ENCODE data around the gene MOB3A.

Gene MOB3A

DNA sequence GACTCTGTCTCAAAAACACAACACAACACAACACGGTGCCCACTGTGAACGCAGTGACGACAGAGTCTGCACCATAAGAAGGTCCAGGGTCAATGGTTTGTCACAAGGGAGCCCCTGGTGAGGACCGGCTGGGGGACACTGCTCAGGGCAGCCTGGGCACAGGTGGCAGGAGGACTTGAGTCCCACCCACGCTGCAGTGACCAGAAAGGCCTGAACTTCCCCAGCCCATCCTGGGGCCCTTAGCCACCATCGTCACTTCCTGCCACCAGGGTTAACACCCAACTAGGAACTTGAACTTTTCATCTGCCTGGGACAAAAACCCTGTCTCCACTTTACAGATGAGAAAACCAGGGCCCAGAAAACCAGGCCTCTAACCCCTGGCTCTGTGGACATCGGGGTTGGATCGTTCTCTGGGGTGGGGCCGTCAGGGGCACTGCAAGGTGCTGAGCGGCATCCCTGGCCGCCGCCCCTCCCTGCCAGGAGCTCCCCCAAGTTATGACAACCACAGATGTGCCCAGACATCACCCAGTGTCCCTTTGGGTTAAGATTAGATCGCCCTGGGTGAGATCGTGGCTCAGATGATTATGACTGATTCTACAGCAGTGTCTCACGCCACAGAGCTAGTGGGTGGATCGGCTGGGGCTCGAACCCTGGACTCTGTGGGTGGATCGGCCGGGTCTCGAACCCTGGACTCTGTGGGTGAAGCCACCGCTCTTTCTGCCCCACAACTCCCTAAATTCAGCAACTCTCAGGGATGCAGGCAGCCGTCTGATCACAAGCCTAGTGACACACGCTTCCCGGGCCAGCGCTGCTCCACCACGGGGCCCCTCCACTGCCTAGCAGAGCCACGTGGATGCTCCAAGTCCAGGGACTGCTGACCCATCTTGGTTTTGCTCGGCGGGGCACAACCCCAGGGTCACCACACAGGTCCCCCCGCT lies 14.0 kb downstream of the MOB3A start:
- peak; percentile 73 for DNase-seq

DNA sequence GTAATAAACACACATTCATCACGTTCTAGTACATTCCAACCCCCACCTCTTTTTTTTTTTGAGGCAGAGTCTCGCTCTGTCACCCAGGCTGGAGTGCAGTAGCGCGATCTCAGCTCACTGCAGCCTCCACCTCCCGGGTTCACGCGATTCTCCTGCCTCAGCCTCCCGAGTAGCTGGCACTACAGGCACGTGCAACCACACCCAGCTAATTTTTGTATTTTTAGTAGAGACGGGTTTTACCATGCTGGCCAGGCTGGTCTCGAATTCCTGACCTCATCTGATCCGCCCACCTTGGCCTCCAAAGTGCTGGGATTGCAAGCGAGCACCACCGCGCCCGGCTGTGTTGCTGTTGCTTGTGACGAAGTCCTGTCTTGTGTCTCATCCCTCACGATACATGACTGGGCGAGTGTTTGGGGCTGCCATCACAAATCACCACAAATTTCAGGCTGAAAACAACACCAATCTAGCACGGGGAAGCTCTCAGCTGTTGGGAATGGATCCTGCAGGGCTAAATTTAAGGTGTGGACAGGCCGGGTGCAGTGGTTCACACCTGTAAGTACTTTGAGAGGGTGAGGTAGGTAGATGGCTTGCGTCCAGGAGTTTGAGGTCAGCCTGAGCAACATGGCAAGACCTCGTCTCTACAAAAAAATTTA lies 15.7 kb downstream of the MOB3A start:
- DNase-seq, result no peak

DNA sequence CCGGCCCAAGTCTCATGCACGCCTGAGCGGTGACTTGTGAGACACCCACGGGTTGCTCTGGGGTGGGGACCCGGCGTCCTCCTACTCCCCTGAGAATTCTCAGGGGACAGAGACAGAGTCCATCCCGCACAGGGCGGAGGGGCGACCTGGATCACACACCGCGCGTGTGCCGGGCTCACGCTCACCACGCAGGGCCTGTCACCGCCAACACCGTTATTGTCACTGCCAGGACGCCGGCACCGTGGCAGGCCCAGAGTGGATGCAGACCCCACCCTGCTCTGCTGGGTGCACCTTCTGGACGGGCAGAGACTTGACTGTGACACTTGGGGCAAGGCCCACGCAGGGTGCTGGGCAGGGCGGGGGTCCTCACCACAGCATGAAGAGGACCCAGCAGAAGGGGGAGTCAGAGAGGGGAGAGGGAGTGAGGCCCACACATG lies 16.2 kb downstream of the MOB3A start:
- no peak for DNase-seq

DNA sequence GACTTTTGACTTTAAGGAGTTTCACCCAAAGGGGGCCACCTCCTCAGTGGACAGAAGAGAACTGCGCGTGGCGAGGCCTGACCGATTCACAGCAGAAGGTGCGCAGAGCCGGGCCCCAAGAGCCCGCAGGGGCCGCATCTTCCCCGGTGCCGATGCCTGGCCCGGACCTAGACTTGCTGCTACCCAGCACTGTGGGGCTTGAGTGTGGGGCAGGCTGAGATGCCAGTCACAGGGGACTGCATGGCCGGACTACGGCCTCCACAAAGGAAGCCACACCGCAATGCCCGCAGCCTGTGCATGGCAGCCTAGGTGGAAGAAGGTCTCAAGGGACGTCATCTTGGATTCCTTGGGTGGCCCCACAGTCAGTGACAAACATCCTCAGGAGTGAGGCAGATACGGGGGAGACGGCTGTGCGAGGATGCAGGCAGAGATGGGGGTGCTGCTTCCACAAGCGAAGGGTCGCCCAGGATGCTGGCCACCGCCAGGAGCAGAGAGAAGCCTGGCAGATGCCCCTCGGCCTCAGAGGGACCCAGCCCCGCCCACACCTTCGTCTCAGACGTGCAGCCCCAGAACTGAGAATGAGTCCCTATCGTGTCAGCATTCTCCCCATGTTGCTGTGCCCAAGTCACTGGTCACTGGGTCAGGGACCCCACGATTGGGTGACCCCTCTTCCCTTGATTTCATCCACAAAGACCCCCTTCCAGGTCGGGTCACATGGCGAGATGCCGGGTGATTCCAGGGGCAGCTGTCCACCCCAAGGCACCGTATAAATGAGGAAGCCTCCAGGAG lies 16.9 kb downstream of the MOB3A start:
- DNase-seq, result no peak

DNA sequence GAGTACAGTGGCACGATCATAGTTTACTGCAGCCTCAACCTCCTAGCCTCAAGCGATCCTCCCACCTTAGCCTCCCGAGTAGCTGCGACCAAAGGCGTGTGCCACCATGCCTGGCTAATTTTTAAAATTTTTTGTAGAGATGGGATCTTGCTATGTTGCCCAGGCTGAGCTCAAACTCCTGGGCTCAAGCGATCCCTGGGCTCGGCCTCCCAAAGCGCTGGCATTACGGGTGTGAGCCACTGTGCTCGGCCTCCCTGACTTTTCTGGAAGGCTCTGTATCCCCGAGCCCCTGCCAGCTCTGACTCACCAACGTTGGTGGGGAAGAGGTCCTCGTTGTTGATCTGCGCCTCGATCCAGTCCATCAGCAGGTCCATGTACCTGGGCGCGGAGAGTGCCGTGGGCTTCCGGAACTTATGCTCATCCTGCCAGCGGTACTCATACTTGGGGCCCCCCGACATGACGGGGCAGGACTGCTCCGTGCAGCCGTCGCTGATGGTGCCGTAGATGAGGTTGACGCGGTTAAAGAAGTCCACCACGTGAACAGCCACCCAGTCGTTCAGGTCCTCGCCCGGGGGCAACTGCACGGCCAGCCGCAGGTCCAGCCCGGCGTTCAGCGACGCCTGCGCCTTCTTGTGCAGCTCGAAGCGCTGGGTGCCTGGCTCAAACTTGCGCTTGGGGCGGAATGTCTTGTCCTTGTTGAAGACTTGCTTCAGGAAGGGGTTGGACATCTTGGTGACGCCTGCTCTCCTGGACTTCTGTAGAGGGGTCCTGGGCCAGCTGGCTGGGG lies 18.1 kb downstream of the MOB3A start:
- no peak for DNase-seq

DNA sequence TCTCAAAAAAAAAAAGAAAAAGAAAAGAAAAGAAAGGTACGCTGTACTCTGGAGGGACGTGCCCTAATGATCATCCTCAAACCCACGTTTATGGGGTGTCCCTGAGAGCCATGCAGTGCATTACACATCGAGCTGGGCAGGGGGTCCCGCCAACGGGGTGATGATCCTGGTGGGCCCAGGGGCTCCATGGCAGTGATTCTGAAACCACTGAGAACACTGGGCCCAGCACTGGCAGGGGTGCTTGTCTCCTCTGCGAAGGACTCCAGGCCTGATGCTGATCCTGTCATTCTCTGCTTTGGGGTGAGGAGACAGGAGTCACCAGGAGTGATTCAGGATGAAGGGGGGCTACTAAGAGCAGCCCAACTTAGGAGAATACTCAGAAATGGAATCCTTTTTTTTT lies 18.7 kb downstream of the MOB3A start:
- DNase-seq, result no peak

DNA sequence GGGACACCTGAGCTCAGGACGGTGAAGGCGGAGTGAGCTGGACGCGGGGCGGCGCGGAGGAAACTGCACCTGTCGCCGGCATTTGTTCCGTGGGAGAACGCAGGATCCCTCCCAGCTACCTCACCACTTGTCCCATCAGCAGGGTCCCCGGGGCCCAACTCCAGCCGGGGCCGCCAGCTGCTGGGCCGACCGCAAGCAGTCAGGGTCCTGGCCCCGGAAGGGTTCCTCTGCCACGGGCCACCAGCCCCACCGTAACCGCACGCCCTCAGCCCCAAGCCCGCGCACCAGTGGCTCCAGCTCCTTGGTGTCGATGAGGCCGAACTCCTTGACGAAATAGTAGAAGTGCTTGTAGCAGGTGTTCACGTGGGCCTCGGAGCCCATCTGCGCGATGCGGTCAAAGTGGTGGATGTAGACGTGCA lies 19.6 kb downstream of the MOB3A start:
- no peak for DNase-seq

DNA sequence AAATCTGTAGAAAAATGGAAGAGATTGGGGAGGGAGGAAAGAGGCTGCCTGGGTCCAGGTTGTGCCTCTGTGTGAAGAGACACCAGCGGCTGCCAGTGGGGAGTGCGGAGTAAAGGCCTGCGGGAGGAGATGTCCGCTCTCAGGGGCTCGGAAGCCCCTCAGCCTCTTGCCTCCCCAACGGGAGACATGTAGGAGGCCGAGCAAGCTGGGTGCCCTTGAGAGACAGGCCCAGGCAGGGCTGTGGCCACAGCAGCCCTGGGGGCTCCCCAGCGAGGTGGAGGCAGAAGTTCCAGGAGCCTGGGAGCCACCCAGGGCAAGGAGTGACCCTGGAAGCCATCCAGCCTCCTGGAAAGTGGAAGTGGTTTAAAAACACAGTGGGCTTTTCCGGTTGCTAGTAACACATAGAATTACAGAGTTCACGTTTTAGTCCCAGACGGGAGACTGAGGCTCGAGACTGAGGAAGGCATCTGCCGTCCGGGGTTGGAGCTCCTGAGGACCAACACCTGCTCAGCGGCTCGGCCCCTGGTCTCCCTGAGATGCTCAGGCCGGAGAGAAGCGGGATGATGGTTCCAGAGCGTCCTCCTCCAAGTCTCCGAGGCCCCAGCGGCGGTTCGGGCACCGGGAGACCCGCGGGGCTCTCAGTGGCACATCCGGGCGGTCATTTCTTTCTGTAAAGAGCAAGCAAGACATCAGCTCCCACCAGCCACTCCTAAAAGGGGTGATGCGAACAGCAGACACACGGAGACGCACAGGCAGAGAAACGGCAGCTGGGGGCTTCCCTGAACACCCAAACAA lies 23.2 kb downstream of the MOB3A start:
- no peak for DNase-seq

DNA sequence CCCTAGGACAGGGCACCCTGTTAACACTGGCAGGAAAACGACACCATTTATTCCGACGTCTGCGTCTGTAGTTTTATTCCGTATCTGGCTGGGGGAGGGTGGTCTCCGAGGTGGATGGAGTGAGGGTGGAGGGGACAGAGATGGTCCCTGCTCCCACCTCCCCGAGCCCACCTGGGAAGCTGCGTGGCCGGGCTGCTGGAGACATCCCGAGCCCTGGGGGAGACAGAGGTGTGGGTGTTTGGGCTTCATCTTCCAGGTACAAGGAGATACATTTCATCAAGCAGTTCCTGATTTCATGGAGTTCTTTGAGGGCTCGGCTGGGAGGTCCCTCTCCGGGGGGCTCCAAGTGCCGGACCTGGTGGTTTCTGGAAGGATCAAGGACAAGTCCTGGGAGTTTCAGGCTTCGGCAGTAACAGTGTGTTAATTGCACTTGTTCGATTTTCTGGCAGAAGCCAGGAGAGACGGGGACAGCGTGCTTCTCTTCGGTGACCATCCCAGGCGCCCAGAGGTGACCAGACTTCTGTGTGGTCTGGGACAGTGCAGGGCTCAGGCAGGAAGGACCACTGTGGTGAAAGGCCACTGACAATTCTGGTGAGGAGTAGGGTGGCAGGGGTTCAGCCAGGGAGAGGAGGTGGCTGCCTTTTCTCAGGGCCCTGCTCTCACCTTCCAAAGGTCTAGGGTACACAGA lies 25.0 kb downstream of the MOB3A start:
- no peak for DNase-seq

DNA sequence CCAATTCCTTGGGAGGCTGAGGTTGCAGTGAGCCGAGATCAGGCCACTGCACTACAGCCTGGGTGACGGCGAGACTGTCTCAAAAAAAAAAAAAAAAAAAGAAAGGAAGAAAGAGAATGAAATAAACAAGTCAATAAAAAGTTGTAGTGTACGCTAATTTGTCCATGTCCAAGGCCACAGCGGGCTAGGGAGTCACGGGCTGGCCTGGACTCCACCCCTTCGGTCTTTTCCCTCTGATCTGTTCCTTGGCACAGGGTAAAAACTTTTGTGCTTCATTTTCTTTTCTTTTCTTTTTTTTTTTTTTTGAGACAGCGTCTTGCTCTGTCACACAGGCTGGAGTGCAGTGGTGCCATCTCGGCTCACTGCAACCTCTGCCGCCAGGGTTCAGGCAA lies 25.7 kb downstream of the MOB3A start:
- DNase-seq, result no peak

DNA sequence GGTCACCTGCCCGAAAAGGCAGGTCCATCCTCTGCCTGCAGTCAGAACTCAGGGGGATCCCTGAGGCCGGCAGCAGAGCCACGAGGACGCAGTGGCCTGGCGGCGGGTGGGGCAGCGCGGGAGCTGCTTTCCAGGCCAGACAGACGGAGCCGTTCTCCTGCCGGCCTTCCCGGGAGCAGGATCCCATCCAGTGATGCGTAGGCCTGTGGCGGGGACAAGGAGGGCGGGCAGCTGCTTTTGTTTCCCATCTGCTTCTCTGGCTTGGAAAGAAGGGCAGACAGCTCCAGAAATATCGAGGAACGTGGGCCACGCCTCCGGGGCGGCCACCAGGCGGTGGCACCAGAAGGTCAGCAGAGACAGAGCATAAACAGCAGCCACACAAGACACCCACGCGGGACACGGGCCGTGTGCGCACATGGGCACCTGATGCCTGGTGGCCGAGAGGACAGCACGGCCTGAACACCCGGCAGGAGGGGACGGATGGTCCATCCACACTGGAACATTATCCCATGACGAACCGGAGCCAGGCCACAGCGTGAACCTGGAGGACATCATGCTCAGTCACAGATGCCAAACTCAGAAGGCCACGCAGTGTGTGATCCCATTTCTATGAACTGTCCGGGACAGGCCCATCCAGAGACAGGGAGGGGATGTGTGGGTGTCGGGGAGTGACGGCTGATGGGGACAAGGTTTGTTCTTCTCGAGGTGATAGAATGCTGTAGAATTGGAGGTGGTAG lies 31.2 kb downstream of the MOB3A start:
- DNase-seq, result no peak

DNA sequence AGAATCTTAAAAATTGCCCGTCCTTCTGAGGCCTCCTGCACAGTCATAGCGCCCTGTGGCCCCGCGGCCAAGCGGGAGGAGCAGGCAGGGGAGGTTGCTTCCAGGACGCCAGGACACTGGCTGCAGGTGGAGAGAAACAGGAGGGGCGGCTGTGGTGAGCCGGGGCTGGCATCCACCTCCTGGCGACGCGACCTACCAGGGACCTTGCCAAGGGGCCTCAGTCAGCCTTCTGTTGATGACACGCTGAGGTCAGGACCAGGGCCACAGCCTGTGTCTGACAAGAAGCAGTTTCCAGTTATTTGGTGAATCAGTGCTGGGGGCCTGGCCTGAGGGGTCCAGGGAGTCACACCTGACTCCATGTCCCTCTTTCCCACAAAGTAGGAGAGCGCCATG lies 31.7 kb downstream of the MOB3A start:
- DNase-seq, result no peak

DNA sequence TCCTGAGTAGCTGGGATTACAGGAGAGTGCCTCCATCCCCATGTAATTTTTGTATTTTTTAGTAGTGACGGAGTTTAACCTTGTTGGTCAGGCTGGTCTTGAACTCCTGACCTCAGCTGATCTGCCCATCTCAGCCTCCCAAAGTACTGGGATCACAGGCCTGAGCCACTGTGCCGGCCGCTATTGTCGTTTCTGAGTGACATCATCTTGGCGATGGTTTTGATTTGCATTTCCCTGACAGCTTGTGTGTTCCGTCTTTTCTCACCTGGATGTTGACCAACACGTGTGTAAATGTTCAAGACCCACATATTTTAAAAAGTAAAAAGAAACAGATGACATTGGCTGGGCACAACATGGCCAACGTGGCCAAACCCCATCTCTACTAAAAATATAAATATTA lies 32.3 kb downstream of the MOB3A start:
- DNase-seq, result no peak

DNA sequence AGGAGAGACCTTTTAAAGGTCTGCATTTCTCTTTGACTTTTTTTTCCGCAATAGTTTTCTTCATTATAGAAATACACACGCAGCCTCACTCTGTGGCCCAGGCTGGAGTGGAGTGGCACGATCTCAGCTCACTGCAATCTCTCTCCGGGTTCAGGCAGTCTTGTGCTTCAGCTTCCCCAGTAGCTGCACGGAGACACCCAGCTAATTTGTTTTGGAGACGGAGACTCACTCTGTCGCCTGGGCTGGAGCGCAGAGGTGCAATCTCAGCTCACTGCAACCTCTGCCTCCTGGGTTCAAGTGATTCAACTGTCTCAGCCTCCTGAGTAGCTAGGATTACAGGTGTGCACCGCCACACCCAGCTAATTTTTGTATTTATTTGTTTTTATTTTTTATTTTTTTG lies 33.4 kb downstream of the MOB3A start:
- no peak for DNase-seq

DNA sequence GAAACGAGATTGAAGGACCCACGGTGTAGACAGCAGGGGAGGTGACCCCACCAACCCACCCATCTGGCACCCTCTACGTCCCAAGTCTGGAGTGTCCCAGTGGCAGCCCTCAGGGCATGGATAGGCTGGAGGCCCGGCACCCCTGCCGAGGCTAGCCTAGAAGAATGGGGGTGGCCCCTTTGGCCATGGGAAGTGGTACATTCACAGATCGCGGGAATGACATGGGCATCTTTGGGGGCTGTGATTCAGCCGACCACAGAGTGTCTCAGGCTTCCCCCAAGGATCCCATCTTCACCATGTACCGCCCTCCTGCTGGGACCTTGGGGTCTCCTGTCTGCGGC lies 33.8 kb downstream of the MOB3A start:
- no peak for DNase-seq

DNA sequence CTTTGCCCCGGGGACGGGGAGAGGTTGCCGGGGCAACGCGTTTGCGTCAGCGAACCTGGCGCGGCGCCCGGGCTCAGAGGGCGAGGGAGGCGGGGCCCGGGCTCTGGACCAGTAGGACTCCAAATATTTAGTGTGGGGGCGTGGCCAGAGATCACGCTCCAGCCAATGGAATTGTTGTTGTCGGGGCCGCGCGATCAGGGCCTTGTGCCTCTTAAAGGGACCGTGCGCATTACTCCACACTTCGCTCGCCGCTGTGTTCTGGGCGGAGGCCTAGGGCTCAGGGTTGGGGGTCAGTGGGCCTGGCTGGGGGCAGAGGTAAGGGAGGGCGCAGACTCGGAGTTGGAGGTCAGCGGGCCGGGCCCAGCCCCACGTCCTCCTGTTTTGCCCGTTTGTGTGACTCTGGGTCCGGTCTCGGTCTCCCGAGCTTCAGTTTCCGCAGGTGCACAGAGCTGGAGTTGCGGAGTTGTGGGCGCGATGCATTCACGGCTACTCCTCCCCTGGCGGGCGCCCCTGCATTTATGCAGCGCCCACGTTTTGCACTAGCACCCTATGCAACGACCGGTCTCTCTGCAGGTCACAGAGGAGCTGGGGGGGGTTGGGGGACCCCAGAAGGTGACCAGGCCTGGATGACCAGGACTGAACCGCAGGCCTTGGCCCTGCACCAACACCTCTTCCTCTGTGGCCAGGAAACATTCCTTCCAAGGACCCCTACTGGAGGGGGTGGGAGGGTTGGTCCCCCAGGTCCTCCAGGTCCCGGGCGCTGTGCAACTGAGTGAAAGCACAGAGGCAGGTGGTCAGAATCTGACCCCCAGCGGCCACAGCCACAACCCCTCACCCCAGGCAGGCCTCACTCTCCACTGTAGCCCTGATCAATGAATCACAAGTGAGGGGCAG lies 34.4 kb downstream of the MOB3A start:
- DNase-seq, result peak; percentile 99

DNA sequence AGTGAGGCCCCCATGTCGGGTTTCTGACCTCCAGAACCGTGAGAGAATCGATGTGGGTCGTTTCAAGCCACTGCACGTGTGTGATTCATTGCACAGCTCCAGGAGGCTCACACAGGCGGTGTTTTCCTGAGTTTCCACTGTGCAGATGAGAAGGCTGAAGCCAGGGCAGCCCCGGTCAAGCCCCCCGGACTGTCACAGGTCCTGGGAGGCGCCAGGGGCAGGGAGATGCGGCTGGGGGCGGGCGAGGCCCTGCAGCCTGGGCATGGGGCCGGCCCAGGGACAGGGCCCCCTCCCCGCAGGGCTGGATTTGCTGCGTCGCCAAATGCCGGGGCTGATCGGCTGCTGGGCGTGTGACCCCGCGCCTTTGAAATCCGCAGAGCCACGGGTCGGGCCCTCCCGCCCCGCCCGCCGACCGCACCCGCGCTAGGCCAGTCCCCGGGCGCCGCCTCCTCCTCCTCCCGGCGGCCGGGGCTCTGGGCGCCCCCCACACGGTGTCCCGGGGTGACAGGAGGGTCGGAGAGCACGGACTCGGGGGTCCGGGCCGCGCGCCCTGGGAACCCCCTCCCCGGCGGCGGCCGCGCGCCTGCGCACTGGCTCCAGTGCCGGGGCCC lies 35.1 kb downstream of the MOB3A start:
- DNase-seq, result peak; percentile 42

DNA sequence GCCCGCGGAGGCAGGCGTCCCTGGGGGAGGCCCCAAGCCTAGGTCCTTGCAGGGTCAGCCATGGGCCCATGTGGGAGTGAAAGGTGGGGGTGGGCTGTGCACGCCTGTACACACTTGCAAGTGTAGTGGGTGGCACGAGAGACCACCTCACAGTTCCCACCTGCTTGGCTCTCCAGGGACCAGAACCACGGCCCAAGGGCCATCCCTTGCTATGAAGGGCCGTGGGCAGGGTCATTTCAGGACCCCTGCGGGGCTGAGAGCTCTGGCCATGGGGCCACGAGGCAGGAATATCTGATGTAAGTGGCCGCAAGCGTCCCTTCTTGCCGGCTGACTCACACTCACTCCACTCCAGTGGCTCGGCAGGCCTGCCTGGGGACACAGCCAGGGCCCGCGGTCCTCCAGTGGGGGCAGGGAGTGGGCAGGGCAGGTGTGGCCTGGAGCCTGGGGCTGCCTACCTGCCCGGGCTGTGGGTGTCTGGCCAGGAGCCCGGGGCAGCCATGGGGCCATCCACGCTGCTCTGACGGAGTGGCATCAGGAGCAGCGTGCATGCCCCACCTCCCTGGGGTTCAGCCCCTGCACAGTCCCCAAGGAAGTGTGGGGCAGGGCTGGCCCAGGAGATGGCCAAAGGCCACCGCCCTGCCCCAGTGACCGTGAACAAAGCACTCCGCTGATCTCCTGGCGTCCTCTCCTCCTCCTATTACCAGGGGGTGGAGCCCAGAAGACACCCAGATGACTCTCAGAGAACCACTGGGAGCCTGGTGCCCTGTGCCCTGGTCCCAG lies 36.5 kb downstream of the MOB3A start:
- no peak for DNase-seq

All from activated CD4-positive, alpha-beta T cell treated with anti-CD3 and anti-CD28 coated beads, Interleukin-2, Interleukin-6, amounts not matched to agents 100 ng/mL and 50 ng/mL, durations not matched to agents 16 hours and 8 hours (primary cell).